Measurements from ENCODE around the gene CDC14B. TPM values are rescaled to one million over a fixed set of nuclear protein-coding genes. Genes with fewer than 3 reads are reported as not detected.
A peak's percentile ranks its signal among the peaks of the same experiment; 100 is the strongest.

The CDC14B gene
- total RNA-seq, 1 donor from 2014 or later, result 53.2 TPM

DNA sequence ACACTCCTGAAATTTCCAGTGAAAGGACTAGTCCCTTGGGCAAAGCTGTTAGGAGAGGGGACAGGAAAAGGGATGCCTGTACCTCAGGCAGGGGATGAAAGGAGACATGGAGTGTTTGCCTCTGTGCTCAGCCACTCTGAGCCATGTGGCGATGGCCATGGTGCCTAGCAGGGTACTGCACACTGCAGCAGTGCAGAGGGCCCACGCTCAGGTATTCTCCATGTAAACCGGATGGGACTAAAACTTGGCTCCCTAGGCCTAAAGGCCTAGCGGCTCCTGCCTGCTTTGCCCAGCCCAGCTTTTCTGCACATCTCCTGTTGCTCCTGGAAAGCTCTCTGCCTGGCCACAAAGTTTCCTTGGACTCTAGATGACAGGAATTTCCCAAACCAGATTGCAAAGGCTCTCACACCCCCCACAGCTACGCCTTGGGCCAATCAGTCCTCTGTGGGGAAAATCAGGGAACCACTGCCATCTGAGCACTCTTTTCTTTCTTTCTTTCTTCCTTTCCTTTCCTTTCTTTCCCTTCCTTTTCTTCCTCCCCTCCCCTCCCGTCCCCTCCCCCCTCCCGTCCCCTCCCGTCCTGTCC is 125.3 kb downstream of the CDC14B start:
- peaks cover 15% of the 10 kb centered on the region for H3K36me3 Mint-ChIP-seq (ENCODE audit: insufficient read depth)
- no peak for DNase-seq (ENCODE audit: low spot score, unreplicated experiment)
- H3K27ac Mint-ChIP-seq, result no peak overlapping the region

DNA sequence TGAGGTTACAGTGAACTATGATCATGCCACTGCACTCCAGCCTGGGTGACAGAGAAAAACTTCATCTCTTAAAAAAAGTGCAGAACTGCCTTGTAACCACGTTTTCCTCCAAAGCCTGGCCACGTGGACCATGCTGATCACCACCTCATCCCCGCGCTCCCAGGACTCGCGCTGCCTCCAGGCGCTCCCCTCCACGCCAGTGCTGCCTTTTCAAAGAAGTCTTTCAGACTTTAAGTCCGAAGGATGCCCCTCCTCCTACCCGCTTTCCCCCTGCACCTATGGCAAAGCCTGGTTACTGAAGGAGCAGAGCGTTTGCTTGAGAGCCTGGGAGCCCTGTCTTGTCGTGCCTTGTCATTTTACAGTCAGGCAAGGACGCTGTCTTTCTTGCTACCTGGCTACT is 125.9 kb downstream of the CDC14B start:
- TF ChIP-seq, protein P1, sequence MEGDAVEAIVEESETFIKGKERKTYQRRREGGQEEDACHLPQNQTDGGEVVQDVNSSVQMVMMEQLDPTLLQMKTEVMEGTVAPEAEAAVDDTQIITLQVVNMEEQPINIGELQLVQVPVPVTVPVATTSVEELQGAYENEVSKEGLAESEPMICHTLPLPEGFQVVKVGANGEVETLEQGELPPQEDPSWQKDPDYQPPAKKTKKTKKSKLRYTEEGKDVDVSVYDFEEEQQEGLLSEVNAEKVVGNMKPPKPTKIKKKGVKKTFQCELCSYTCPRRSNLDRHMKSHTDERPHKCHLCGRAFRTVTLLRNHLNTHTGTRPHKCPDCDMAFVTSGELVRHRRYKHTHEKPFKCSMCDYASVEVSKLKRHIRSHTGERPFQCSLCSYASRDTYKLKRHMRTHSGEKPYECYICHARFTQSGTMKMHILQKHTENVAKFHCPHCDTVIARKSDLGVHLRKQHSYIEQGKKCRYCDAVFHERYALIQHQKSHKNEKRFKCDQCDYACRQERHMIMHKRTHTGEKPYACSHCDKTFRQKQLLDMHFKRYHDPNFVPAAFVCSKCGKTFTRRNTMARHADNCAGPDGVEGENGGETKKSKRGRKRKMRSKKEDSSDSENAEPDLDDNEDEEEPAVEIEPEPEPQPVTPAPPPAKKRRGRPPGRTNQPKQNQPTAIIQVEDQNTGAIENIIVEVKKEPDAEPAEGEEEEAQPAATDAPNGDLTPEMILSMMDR (IDR thresholded peaks at IDR 0.05; ENCODE audit: unreplicated experiment), result no peak
- DNase-seq (ENCODE audit: low spot score, unreplicated experiment), result no peak
- H3K27ac Mint-ChIP-seq, result peak overlapping the region; percentile 62
- H3K4me3 Mint-ChIP-seq (ENCODE audit: low read depth), result no peak overlapping the region
- peaks cover 16% of the 10 kb centered on the region for H3K36me3 Mint-ChIP-seq (ENCODE audit: insufficient read depth)
- H3K27me3 Mint-ChIP-seq, result no peaks in the 10 kb centered on the region
- H3K9me3 Mint-ChIP-seq (ENCODE audit: low read depth), result no peaks in the 10 kb centered on the region
- peaks cover 10% of the 10 kb centered on the region for H3K4me1 Mint-ChIP-seq (ENCODE audit: low read depth)

More for the DNA sequence above, 125.3 kb downstream of the CDC14B start:
- TF ChIP-seq, protein P1 (IDR thresholded peaks at IDR 0.05; ENCODE audit: unreplicated experiment), result no peak
- Mint-ChIP-seq H3K4me1 (ENCODE audit: low read depth) (peaks cover 10% of the 10 kb centered on the region), H3K27me3 (no peaks in the 10 kb centered on the region), H3K4me3 (ENCODE audit: low read depth) (no peak overlapping the region), H3K9me3 (ENCODE audit: low read depth) (no peaks in the 10 kb centered on the region)

DNA sequence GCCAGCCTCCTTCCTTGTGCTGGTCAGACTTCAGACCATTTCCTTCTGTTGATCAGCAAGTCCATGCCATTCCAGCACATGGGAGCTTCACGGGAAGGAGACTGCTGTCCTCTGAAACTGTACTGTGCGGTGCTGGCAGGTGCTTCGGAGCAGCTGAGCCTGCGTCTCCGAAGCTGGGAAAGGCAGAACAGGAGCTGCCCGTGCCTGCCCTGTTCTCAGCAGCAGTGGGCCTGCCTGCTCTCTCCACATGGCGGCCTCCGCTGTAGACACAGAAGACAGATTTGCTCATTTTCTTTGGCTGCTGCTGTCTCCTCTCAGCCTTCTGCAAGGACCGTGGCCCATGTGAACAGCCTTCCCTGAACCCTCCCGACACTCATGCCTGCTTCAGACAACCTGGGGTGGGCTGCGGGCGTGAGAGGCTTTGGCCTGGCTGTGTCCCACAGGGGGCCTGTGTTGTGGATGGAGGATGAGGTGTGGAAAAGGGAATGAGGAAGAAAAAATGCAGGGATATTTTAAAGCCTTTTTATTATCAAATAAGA is 126.6 kb downstream of the CDC14B start:
- H3K27ac Mint-ChIP-seq, result no peak overlapping the region
- H3K4me3 Mint-ChIP-seq (ENCODE audit: low read depth), result no peak overlapping the region
- peaks cover 18% of the 10 kb centered on the region for H3K36me3 Mint-ChIP-seq (ENCODE audit: insufficient read depth)
- DNase-seq (ENCODE audit: low spot score, unreplicated experiment), result no peak
- no peaks in the 10 kb centered on the region for H3K9me3 Mint-ChIP-seq (ENCODE audit: low read depth)
- H3K27me3 Mint-ChIP-seq, result no peaks in the 10 kb centered on the region
- H3K4me1 Mint-ChIP-seq (ENCODE audit: low read depth), result peaks cover 10% of the 10 kb centered on the region
- TF ChIP-seq, protein P1 (IDR thresholded peaks at IDR 0.05; ENCODE audit: unreplicated experiment), result no peak

DNA sequence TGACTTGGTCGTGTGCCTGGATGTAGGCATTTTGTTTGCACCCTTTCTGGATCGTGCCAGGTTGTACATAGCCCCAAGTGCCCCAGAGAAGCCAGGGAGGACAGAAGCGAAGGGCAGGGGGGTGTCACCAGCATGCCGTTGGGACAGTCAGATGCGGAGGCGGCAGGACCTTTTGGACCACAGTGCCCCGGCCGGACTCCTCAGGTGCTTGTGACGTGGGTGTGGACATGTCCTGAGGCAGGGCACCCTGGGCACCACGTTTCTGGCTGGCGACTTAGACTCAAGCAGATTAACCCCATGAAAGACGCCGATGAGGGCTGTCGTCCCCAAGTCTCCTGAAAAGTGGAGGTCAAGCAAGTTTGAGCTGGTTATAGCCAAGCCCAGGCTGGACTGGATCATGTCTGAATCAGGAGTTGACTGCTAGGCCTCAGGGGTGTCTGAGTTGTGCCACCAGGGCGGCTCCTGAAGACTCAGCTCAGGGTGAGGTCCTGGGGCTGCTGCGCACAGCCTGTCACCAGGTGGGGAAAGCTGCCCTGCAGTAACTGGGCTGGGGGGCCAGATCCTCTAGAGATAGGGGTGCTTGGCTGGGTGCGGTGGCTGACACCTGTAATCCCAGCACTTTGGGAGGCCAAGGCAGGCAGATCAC is 127.6 kb downstream of the CDC14B start:
- Mint-ChIP-seq H3K4me1 (ENCODE audit: low read depth) (peaks cover 10% of the 10 kb centered on the region), H3K9me3 (ENCODE audit: low read depth) (no peaks in the 10 kb centered on the region), H3K36me3 (ENCODE audit: insufficient read depth) (peaks cover 18% of the 10 kb centered on the region), H3K4me3 (ENCODE audit: low read depth) (no peak overlapping the region), H3K27me3 (no peaks in the 10 kb centered on the region), H3K27ac (no peak overlapping the region)
- DNase-seq (ENCODE audit: low spot score, unreplicated experiment), result no peak
- TF ChIP-seq, protein P1 (IDR thresholded peaks at IDR 0.05; ENCODE audit: unreplicated experiment), result no peak

DNA sequence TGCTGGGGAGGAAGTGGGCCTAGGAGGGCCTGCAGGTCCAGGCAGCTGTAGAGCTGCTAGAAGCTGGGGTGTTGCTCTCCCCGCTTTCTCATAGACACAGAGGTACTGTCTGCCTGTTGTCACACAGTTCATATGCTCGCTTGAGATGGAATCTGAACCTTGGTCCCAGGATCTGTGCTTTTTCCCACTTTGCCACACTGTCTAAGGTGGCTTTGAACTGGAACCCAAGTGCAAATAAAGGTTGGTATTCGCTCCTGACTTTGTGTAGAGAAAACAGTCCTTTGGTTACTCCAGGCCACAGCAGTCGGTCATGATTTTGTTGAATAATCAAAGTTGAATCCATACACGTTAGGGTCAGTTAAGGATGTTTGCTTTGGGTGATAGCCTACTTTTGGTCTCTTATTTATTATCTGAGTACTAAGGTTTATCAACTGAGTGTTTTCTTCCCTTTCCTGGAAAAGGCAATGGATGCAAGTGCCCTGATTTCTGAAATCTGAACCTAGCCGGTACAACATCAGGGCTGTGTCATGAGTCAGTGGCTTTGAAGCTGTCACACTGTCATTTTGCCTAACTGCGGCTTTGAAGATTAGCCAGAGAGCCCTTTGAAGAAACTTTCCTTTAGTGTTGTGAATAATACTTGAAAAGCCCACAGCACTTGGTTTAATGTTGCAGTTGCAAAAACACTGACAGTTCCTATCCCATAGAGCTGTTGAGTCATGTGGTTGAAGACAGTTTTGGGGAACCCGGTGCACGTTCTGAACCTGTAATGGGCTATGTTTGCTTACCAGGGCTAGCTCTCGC is 128.4 kb downstream of the CDC14B start:
- Mint-ChIP-seq H3K4me1 (ENCODE audit: low read depth) (peaks cover 10% of the 10 kb centered on the region), H3K9me3 (ENCODE audit: low read depth) (no peaks in the 10 kb centered on the region), H3K27ac (peak overlapping the region; percentile 64), H3K27me3 (no peaks in the 10 kb centered on the region), H3K4me3 (ENCODE audit: low read depth) (no peak overlapping the region), H3K36me3 (ENCODE audit: insufficient read depth) (peaks cover 18% of the 10 kb centered on the region)
- no peak for DNase-seq (ENCODE audit: low spot score, unreplicated experiment)
- TF ChIP-seq, protein P1 (IDR thresholded peaks at IDR 0.05; ENCODE audit: unreplicated experiment), result no peak

Data from progenitor cell of endocrine pancreas (in vitro differentiated cells).